Posterior vena cava (tissue), 2 donors: ENCODE measurements around the gene UBE2QL1. TPM values are rescaled to one million over a fixed set of nuclear protein-coding genes. Genes with fewer than 3 reads are reported as not detected.
"Not testable (repeated sequence)": the region's sequence is repeated elsewhere in the genome, so short reads cannot be mapped to it uniquely, and the experiment has no call there.

Experiments
- DNase-seq: peaks from one replicate; pipeline ENCODE4 v3.0.0-alpha.2; 2020; ENCODE audit warnings: low spot score
- intact Hi-C, 2 donors: fragments of 100-400 bp; cut with DNase I; formaldehyde crosslinking; loops; one replicate each; pipeline versions ENCODE4 v1.14.1 to v1.14.2; 2022 to 2023
- total RNA-seq, 2 donors: library from RNA; stranded (reverse); fragmentation: NEBNext Ultra II Directional; extraction: Animal tissue kit (Norgen Biotek cat#: 25700); gene quantifications; one replicate each; pipeline ENCODE4 v1.2.1, GENCODE V29; 2021
- donor health status: DM: yes; HTN: yes; CAD: no.
- donor health status: DM: yes; HTN: yes; CAD: no.

The UBE2QL1 gene
- total RNA-seq, 2 donors from 2014 or later = 3.3 to 5.8 TPM

DNA sequence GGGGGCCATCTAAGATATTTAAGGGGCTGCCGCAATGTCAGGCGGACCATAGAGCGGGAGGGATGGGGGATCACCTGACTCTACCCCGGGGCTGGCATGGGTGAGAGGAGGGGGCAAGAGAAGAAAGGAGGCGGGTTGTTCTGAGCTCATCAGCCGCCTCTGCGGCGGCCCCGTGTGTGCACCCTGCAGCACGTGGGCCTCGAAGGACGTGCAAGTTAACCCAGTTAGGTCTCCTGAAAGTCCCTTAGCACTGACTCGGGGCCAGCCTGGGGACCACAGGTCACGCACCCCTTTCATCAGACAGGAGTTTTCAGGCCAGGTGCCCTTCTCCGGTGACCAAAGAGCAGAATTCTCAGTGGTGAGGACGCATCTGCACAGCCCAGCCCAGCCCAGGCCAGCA is 58.0 kb downstream of the UBE2QL1 start:
- intact Hi-C loops = no loop called here
- no peak for DNase-seq

DNA sequence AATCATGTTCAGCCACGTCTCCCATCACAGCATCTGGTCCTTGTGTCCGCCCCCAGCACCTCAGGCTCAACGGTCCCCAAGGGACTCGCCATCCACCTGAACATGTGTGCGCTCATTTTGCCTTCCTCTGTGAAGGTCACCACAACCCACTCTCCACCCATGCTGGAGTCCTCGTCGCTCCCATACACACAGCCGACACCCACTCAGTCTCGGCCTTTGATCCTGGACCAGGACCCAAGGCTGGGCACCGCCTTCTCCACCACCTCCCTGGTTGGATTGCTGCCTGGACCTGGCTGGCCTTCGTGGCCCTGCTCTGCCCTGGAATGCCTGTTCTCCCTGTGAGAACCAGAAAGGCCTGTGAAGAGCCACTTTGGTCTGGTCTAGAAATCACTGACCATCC is 60.3 kb downstream of the UBE2QL1 start:
- DNase-seq = no peak

DNA sequence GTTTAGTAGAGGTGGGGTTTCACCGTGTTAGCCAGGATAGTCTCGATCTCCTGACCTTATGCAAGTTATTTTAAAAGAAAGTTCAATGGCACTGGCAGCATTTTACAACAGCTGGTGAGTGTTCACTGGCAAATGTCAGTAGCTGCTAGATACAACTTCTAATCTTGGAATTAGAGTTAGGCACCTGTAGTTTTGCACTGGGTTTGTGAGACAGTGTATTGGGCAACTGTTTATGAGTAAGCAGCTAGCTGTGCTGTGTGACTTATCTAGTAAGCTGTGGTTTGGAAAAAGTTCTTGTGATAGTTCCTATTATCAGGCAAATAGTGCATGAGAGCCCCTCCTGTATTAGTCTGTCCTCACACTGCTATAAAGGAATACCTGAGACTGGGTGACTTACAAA is 61.5 kb downstream of the UBE2QL1 start:
- intact Hi-C loops = no loop called here
- no peak for DNase-seq

More for the DNA sequence above, 60.3 kb downstream of the UBE2QL1 start:
- intact Hi-C loops = no loop called here

DNA sequence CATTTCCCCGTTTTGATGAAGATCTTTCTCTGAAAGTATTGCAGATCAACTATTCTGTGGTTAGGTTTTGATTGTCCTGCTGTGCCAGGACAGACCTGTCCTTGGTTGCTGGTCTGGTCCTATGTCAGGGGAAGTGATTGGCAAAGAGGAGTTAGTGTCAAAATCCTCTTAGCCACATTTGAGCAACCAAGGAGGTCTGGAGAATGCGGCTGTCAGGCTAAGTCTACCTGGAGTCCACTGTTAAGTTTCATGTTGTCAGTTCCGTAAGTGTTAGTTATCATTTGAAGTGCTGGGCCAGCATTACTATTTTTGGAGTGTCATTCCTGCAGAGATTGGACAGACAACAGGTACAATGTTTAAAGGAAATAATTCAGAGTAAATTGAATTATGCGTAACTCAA is 62.3 kb downstream of the UBE2QL1 start:
- no peak for DNase-seq
- intact Hi-C loops = no loop called here

DNA sequence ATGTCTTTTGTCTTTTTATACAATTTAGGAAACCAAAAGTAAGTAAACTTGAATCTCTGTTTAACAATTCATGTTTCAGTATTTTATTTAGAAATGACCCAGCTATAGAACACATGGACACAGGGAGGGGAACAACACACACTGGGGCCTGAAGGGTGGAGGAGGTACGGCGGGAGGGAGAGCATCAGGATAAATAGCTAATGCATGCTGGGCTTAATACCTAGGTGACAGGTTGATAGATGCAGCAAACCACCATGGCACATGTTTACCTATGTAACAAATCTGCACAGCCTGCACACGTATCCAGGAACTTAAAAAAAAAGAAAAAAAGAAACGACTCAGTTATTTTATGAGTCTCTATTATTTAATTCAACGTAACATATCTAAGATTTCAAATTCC is 67.2 kb downstream of the UBE2QL1 start:
- intact Hi-C loops, DNase-seq: not testable (repeated sequence)

DNA sequence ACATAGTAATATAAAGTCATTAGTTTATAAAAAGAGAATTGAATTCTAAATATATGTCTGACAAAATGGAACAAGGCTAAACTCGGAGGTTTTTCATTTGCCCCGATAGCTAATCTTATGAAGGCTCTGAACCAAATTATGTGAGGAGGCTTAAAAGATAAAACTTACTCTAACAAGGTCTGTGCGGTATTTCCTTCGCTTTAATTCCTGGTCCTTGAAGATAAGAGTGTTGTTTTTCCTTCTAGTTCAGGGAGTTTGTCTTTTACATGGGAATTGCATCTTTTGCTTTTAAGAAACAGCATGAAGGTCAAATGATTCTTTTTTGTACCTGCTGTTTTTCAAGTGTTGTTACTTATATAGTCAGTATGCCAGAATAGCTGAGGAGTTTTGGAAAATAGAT is 68.2 kb downstream of the UBE2QL1 start:
- no peak for DNase-seq
- intact Hi-C loops = no loop called here

DNA sequence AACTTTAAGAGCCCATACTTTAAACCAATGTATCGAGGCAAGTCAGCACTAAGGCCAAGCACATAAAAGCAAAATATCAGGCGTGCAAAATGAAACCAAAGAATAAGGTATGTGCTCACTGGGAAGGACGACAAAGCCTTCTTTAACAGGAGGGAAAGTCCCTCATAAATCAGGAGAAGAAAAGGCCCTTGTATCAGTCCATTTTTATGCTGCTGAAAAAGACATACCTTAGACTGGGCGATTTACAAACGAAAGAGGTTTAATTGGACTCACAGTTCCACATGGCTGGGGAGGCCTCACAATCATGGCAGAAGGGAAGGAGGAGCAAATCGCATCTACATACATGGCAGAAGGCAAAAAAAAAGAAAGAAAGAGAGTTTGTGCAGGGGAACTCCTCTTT is 68.9 kb downstream of the UBE2QL1 start:
- no peak for DNase-seq
- intact Hi-C loops = no loop called here

DNA sequence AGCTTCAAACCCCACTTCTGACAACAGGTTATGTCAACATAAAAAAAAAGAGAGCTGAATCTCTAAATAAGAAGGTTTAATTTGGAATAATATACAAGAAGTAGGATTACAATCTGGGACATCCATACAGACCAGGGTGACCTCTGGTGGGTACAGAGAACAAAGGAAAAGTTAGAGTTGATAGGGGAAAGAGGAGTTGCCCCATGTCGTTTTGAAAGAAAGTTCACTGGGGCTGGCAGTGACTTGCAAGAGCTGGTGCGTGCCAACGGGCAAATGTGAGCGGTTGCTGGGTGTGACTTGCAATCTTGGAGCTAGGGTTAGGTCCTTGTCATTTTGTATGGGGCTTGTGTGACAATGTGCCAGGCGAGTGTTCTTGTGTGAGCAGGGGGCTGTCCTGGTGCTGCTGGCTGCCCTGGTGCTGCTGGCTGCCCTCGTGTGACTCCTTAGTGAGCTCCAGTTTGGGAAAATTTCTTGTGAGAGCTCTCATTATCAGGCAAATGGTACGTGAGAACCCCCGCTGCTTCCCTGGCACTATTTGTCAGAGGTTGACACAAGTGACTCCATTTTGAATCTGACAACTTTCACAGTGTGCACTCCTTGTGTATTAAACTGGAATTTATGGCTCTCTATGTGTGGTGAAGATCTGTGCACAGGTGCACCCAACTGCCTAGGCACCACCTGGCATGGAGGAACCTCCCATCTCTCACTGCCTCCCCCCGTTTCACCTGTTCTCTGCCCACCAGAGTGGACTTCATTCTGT is 69.8 kb downstream of the UBE2QL1 start:
- intact Hi-C loops = no loop called here
- no peak for DNase-seq

DNA sequence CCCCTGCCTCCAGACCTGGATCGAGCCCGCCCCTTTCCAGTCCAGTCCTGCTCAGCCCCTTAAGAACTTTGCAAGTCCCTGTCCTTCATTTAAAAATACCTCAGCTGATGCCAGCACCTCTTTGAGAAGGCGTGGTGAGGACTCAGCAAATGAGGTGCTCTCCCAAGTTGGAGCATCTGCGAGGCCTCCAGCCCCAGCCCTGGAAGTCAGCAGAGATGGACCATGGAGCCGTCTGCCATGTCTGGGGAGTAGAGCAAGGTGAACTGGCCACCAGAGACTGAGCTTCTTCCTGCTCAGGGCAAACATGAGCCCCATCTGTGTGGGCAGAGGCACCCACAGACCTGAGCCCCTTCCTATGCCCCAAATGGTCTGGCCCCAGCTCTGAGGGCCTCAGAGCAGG is 71.5 kb downstream of the UBE2QL1 start:
- no peak for DNase-seq
- intact Hi-C loops = loop anchor here (10.0 kb wide), 1 partner anchor 1025 kb away; no protein-coding TSS in a partner anchor

DNA sequence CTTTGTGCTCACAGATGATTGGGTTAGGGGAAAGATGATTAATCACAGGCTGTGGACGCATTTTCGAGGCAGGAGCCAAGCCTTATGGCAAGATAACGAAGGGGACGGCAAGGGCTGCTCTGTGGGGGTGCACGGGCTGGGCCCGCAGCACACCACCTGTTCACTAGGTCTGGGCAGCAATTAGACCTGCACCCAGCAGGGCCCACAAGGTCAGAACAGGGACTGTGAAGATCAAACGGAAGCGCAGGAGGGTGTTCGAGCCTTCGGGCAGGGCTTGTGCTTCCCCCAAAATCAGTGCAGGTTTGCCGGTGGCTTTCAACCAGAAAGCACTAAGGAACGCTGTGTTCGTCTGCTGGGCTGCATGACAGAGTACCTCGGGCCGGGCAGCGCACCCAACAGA is 73.7 kb downstream of the UBE2QL1 start:
- DNase-seq = no peak
- intact Hi-C loops = loop anchor here (10.0 kb wide), 1 partner anchor 1028 kb away; no protein-coding TSS in a partner anchor

DNA sequence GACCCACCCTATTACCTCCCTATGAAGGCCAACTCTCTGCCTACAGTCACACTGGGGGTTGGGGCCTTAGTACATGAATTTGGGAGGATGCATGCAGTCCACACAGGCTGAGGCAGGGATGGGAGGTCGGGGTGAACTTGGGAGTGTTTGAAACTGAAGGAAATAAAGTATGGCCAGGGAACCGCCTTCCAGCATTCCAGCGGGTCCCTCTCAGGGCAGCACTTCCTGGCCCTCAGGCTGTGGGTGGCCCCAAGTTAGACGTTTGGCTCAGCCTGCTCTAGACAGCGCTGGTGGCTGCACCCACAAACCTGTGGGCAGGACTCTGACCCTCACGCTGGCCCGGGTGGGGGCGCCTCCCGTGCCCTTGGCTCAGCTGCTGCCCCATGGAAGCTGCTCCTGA is 74.3 kb downstream of the UBE2QL1 start:
- no peak for DNase-seq
- intact Hi-C loops = loop anchor here (10.0 kb wide), 1 partner anchor 1028 kb away; no protein-coding TSS in a partner anchor

DNA sequence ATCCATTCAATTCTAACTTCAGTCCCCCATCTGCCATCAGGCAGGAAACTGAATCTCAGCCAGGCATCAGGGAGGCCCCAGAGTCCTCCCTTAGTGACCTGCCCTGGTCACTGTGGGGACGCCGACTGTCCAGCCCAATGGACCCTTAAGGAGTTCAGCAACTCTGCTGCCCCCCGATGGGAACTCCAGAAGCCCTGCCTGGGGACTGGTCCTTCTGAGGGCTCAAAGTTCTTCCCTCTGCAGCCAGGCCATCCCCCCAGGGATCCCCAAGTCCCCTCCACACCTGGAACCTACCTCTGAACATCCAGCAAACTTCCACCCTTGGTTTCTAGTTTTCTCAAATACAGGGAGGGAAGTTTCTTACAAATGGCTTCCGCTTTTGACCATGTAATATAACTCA is 76.8 kb downstream of the UBE2QL1 start:
- DNase-seq = no peak
- intact Hi-C loops = loop anchor here (10.0 kb wide), 1 partner anchor 1031 kb away; no protein-coding TSS in a partner anchor

DNA sequence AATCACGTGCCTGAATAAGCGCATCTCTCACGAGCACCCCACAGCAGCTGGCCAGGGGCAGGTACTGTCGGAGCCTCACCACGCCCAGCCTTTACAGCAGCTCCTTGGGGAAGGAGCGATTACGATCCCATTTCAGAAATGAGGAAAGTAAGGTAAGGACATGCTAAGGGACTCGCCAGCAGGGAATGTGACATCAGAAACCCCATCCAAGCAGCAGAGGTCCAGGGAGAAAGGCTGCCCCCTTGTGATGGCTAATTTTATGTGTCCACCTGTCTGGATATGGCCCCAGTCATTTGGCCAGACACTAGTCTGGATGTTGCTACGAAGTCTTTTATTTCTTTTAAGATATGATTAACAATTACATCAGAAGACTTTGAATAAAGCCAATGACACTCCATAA is 77.3 kb downstream of the UBE2QL1 start:
- DNase-seq = no peak
- intact Hi-C loops = loop anchor here (10.0 kb wide), 1 partner anchor 1031 kb away; no protein-coding TSS in a partner anchor

DNA sequence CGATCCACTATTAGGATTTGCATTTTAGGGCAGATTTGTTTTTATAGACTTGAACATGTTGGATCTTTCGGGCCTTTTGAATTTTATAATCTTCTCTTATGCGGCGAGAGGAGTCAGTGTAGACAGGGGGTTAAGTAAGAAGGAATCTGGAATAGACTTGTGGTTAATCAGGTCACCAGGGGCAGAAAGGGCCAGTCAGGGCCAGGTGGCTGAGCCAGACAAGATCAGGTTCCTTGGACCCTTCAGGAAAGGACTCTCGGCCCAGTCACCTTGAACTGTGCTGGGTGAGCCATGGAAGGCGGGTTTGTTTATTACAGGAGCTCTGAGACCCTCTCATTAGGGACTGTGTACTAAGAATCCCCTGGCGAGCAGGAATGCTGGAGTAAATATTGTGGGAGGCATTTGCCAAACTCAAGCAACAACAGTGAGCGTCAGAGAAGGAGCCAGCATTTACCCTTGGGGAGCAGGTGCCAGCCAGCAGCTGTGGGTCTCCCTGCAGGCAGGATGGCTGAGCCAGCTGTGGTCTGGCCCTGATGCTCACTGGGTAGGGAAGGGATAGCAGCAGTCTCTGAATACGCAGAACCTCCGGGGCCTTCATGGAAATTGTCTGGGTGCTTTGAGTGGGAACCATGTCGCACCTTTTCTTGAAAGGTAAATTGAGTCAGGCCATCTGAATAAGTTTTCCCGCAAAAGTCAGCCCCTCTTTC is 79.2 kb downstream of the UBE2QL1 start:
- intact Hi-C loops = loop anchor here (10.0 kb wide), 1 partner anchor 1033 kb away; no protein-coding TSS in a partner anchor

DNA sequence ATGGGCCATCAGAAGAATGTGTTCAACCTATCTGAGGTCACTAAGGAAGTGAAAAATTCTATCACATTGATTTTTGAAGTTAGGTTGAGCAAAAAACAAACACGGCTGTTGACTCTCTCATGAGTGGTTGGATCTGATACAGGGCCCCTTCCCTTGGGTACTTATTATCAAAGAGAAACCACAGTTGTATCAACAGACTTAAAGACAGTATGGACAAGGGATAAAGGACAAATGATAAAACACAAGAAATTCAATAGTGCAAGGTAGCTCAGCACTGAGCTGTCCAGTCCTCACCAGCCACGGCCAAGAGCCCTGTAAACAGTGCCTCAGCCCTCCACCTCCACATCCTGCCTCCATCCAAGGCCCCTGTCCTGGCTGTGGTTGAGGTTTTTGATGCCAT is 86.9 kb downstream of the UBE2QL1 start:
- intact Hi-C loops = no loop called here
- DNase-seq = no peak

More for the DNA sequence above, 79.2 kb downstream of the UBE2QL1 start:
- DNase-seq = no peak

DNA sequence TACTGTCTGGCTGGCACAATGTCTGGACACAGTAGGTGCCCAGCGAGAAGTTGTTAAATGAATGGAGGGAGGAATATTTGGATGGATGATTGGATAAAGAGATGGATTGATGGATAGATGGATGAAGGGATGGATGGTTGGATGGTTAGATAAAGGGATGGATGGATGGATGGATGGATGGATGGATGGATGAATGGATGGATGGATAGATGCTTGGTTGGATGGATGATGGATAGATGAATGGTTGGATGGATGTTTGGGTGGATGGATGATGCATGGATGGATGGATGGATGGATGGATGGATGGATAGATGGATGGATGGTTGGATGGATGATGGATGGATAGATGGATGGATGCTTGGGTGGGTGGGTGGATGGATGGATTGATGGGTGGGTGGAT is 90.4 kb downstream of the UBE2QL1 start:
- intact Hi-C loops = no loop called here
- no peak for DNase-seq

DNA sequence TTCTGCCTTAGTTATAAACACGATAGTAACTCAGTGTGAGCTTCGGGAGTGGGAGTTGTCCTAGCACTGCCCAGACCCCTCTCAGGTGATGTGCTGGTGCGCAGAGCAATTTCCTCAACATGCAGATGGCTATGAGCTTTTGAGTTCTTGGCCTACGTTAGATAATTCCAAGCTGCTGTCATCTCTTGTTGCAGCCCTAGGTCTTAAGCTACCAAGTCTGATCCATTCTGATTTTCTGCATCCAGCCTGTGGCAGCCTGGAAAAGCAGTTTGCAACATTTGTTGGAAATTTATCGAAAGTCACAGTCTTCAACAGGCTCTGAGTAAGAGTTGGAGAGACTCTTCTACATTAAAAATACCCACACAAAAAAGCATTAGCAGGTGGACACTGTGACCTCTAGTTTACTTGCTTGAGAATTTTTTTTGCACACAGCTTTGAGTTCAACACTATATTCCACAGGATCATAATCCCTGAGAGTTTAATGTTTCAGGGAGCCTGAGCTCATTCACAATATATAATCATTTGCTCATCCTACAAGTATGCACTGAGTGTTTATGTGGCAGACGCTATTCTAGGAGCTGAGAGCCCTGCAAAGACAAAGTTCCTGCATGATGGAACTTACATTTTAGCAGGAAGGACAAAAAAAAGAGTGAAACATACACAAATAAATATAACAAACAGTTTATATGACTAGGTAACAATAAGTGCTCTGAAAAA is 91.6 kb downstream of the UBE2QL1 start:
- intact Hi-C loops = no loop called here
- DNase-seq = no peak

DNA sequence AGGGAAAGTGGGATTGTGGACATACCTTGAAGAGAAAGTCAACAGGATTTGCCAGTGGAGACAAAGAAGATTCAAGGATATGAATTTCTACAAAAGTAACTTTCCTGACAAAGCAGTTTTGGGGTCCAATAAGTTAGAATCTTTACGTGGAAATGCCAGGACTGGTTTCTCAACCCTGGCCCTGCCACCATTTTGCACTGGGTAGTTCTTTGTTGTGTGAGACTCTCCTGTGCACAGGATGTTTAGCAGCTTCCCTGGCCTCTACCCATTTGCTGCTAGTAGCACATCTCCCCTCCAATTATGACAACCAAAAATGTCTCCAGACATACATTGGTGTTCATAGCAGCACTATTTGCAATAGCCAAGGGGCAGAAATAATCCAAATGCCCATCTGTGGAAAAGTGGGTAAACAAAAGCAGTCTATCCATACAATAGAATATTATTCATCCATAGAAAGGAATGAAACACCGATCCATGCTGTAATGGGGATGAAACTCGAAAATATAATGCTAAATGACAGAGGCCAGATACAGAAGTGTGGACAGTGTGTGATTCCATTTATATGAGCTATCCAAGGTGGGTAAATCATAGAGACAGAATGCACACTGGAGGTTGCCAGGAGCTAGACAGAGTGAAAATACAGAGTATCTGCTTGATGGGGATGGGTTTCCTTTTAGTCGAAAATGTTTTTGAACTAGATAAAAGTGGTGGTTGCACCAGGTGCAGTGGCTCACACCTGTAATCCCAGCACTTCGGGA is 92.8 kb downstream of the UBE2QL1 start:
- no peak for DNase-seq
- intact Hi-C loops = no loop called here
